HG03571 (cell line): Measurements from ENCODE around the gene RRAS.

Experiments
- ATAC-seq: cut with Tn5 transposase; IDR thresholded peaks from one replicate; pipeline ENCODE4 v1.9.1; 2021; ENCODE audit not compliant: unreplicated experiment

Gene RRAS

DNA sequence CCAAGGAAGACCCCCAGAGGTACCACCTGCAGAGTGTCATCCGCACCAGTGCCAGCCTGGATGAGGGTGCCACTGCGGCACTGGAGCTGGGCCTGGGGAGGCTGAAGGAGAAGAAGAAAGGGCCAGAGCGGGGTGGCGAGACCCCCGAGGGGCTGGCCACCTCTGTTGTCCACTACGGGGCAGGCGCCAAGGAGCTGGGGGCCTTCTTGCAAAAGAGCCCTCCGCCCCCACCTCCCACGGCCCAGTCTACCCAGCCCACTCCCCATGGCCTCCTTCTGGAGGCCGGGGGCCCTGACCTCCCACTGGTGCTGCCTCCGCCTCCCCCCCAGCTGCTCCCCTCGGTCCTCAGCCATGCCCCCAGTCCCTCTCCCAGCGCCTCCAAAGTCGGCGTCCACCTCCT, 43.5 kb downstream of the RRAS start:
- ATAC-seq: no peak

DNA sequence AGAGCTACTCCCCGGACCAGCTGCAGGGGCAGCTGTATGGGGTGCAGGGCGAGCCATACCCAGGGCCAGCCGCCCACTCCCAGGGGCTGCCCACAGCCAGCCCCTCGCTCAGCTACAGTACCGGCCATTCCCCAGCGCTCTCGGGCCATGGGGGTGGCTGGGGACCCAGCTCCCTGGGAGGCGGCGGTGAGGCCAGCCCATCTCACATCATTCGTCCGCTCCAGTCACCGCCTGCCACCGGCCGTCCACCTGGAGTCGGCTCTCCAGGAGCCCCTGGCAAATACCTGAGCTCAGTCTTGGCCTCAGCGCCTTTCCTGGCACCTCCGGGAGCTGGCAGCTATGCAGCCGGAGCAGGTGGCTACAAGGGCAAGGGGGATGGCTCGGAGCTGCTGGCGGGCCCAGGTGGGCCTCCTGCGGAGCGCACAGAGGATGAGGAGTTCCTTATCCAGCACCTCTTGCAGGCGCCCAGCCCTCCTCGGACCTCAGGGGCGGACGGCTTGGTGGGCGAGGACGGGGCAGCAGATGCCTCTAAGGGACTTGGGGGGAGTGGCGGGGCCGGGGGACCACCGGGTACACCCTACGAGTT, 44.0 kb downstream of the RRAS start:
- ATAC-seq: no peak

DNA sequence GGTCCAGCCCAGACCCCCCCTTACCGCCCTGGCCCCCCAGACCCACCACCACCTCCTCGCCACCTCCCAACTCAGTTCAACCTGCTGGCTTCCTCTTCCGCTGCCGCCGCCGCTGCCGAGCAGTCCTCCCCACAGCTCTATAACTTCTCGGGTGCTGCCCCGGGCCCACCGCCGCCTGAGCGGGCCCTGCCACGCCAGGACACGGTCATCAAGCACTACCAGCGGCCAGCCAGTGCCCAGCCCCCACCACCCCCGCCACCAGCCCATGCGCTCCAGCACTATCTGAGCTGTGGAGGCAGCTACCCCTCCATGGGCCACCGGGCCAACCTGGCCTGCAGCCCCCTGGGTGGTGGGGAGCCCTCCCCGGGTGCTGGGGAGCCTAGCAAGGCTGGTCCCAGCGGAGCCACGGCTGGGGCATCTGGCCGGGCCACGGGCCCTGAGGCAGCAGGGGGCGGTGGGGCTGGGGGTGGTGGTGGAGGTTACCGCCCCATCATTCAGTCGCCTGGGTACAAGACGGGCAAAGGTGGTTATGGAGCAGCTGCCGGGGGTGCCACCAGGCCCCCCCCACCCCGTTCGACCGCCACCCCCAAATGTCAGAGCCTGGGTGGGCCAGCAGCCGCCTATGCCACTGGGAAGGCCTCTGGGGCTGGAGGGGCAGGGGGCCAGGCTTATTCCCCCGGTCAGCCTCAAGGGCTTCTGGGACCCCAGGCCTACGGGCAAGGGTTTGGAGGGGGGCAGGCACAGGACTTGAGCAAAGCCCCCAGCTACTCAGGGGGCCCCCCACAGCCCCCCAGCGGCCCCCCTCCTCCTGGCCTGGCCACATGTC, 44.7 kb downstream of the RRAS start:
- no peak for ATAC-seq

DNA sequence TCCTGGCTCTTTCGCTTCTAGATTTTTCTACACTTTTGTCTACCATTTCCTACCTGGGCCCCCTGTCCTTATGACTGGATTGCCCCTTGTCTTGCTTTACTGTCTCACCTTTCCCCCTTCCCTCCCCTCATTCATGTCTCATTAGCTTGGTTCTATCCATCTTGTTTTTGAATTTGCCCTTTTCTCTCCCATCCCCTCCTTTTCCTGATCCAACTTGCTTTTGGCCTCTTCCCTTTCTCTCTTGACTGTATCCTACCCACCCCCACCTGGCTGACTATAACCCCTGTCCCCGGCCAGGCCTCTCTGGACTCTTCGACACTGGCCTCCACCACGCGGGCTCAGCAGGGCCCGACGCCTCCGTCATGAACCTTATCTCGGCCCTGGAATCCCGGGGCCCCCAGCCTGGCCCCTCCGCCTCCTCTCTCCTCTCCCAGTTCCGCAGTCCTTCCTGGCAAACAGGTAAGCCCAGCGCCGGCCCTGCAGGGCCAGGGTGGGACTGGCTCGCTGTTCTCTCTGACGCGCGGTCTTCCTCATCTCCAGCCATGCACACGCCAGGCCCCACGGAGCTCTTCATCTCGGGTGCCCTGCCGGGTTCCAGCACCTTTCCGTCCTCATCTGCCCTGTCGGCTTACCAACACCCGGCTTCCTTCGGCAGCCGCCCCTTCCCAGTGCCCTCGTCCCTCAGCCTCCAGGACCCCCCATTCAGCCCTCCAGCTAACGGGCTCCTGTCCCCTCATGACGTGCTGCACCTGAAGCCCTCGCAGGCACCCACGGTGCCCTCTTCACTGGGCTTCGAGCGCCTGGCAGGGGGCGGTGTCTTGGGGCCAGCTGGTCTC, 45.6 kb downstream of the RRAS start:
- no peak for ATAC-seq

DNA sequence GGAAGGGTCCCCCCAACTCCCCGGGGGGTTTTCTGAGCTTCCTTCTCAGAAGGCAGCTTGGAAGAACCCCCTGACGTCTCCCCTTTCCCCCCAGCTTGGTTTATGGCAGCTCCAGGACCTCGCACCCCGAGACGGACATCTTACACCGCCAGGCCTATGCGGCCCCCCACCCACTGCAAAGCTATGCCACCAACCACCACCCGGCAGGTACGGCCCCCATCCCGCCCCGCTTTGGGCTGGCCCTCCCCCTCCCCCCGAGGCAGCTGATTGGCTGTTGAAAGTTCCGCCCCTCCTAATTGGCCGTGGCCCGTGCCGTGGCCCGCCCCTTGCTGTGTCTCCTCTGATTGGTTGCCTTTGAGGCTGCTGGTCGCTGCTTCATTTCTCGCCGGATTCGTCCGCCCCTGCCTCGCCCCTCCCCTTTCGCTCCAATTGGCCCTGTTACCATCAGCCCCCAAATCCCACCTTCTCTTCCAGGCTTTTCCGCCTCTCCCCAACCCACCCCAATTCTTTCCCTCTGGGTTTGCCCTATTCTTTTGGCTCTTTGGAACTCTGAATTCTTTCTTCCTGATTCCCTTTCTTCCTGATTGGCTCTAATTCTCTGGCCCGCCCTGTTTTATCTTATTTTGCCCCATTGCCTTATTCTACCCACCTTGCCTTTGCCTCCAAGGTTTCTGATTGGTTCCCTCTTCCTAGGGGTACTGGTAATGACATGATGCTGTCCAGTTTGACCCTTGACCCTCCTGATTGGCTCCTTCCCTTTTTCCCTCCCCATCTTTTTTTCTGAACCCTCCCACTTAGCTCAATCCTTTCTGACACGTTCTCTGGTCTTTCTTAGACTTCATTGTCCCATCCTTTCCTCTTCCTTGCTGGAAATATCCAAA, 46.5 kb downstream of the RRAS start:
- no peak for ATAC-seq

DNA sequence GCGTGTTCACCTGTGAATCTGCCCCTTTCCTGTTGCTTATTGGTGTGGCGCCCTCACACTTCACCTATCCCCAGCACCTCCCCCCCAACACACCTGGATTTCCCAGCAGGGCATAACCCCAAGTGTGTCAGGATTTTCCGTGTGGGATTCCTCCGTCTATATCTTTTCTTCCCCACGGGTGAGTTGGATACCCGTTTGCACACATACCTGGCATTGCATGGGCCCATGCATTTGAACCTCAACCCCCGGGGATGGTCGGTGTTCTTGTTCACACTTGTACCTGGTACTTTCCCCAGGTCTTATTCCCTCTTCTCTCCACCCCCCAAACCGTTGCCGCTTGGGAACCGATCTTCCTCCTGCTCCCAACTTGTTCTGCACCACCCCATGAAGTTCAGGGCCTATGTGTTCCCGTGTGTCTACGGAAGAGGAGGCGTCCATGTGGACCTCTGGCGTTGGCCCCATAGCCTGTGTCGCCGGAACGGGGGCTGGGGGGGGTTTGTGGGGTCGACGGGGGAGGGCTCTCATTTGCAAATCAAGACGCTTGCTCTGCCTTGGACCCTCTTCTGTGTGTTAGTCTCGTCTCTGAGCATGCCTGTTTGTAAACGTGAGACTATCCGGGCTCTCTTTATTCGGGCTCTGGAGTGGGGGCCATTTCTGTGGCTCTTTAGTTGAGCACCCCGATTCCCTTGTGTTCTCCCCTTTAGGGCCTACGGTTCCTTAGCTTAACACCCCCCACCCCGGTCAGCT, 47.3 kb downstream of the RRAS start:
- ATAC-seq: no peak

DNA sequence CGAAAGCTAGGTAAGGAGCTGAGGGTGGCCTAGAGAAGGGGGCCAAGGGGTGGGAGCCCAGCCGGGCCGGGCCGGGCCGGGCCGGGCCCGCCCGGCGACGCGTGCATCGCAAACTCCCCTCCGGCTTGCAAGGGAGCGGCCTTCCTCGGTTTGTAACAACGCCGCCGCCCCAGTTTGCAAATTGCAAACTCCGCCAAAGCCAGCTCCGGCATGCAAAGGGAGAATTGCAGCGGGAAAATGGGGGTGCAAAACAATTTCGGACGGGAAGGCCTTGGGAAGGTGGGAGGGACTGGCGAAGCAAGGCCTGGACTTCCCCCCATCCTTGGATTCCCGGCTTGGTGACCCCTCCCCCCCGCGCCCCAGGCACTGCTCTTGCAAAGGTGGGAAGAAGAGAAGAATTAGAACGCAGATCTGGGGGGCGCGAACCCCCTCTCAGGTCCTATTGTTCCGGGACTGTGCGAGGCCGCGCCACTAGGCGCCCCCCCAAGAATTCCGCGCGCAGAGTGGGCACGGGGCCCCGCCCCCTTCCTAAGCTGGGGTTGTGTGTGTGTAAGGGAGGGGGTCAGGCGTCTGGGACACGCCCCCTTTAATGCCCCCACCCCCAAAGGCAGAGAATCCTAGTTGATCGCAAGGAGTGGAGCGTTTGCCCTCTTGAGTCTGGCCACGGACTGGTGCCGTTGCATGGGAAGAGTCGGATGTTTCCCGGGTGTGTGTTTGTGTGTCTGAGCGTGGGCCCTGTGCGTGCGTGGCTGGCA, 48.0 kb downstream of the RRAS start:
- ATAC-seq: no peak

DNA sequence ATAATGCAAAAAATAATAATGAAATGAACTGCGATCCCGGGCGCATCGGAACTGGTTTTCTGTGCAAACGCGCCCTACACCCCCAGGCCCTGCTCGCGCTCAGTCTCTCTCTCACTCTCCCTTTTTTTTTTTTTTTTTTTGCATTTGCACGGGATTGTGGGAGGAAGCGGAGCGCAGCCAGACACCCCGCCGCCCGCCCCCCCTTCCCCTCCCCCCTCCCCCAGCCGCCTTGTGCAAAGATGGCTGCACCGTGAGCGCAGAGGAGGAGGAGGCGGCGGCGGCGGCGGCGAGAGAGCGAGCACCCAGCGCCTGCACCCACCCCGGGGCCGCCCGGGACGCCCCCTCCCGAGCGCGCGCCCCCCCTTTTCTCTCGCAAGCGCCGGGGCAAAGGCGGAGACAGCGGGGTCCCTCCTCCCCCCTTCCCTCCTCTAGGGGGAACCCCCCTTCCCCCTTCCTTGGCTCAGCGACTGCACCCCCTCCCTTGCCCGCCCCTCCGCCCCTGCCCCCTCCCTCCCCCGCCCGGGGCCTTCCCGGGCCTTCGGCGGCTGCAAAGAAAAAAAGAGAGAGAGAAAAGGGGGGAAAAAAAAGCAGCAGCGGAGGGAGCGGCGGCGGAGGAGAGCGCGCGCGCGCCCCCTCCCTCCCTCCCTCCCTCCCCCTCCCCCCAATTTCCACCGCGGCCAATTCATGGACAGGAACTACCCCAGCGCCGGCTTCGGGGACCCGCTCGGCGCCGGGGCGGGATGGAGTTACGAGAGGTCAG, 48.8 kb downstream of the RRAS start, which contains the start of gene PRR12:
Gene PRR12, plus strand, starts transcription at position 212 of the 760 bp plus-strand sequence. Its CDS starts 473 bp downstream, at position 685.
- no peak for ATAC-seq

DNA sequence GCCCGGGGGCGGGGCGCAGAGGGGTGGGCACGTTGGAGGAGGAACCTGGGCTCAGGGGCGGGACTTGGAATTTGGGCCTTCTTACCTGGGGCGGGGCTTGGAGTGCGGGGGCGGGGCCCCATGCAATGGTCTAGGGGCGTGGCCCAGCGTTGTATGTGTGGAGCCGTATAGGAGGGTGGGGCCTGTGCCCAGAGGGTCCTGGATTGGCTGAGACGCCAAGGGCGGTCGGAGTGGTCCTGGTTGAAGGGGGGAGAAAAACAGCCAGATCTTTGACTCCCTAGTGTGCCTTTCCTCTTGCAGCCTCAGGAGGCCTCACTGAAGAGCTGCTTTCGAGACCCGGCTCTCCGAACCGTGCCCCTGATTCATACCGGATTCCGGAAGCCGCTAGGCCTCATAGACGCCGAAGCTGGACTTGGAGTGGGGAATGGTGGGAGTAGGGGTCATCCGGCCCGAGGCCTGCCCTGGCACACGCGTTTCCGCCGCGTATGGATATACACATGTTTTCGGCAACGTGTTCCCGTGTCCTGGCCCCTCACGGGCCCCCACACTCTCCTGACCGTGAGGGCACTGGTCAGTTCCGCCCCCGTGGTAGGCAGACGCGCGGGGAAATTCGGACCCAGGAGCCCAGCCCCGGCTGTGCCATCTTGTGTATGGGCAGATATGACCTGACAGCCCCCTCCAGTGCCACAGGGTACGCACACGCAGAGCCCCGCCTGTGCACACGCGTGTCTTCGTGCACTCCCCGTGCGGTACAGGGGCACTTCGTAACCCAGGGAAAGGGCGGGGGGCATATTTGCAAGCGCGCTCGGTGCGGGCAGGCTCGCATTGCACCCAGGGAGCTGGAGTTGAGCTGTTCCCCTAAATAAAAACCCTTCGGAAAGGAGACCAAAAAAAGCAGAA, 49.6 kb downstream of the RRAS start:
- ATAC-seq: peak; percentile 55

DNA sequence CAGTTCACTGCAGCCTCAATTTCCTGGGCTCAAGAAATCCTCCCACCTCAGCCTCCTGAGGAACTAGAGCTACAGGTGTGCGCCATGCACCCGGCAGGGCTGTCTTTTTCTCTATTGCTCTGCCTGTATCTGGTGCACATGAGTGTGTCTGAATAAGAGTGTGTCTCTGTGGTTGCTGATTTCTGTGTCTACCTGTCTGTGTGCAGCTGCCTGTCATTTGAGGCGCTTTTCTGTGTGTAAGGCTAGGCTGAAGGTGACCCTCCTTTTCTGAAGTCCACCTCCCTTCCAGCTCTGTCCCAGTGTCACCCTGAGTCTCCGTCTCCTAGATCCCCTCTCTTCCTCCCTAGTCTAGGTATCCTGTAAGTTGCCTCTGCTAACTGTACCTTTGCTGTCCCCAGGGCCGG, 50.4 kb downstream of the RRAS start:
- no peak for ATAC-seq

DNA sequence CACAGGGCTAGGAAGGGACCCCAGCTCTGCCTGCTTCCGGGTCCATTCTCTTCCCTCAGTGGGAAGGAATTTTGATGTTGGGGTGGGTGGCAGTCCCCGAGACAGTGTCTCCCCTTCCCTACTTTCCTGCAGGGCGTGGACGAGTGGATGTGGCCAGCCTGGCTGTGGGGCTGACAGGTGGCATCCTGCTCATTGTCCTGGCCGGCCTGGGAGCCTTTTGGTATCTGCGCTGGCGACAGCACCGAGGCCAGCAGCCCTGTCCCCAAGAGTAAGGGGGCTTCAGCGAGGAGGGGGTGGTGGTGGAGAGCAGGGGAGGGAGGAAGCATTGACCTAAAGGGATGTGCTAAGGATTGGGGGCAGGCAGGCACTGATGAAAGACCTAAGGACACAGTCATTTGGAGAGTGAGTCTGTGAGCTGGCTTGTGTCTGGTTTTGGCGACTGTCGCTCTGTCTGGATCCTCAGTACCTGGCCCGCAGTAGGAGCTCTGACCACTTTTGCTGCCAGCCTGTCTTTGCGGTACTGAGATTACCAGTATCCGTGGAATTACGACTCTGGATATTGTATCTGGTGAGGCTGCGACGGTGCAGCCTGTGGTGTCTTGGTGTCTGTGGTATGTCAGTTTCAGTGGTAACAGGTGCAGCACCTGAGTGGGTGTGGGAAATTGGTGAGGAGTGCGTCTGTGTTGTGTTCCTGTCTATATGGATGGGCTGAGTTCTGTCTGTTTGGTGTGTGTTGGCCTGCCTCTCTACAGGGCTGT, 51.4 kb downstream of the RRAS start:
- ATAC-seq: no peak

DNA sequence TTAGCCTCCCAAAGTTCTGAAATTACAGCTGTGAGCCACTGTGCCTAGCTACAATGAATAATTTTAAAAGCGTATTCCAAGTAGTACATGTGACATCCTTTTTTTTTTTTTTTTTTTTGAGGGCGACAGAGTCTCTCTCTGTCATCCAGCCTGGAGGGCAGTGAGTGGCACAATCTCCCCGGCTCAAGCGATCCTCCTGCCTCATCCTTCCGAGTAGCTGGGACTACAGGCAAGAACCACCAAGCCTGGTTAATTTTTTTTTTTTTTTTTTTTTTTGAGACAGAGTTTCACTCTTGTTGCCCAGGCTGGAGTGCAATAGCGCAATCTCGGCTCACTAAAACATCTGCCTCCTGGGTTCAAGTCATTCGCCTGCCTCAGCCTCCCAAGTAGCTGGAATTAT, 52.7 kb downstream of the RRAS start:
- no peak for ATAC-seq
